Neural cell (in vitro differentiated cells): Measurements from ENCODE around the gene CACNA2D4.

Experiments used
- CTCF ChIP-seq: fragments of 450-650 bp; IDR thresholded peaks from 2 replicates; pipeline ENCODE4 v1.5.1; 2014; ENCODE audit warnings: antibody characterized with exemption, mild to moderate bottlenecking, moderate library complexity; ENCODE audit not compliant: poor library complexity, severe bottlenecking
- EZH2 ChIP-seq: fragments of 200-600, 300-800 bp; shearing (Covaris generic), sonication (generic); IDR thresholded peaks from 2 replicates; pipeline ENCODE4 v1.6.1; 2014; ENCODE audit warnings: antibody characterized with exemption, low read length, borderline replicate concordance, mild to moderate bottlenecking; ENCODE audit not compliant: insufficient read depth, poor library complexity, severe bottlenecking

GRCh38 chr12:1795221-1795784 lies 123.1 kb downstream of the CACNA2D4 start:
- TF ChIP-seq CTCF (no peak), EZH2 (no peak)
